ENCODE results near the gene CD68. TPM values are rescaled to one million over a fixed set of nuclear protein-coding genes. Genes with fewer than 3 reads are reported as not detected.

Gene CD68
- total RNA-seq, 2 experiments from 2014 or later = 0.44 to 0.54 TPM

- intact Hi-C loops (cut with micrococcal nuclease; ENCODE audit: unreplicated experiment) = no loop called here
- CTCF ChIA-PET (ENCODE audit: unreplicated experiment) = no interaction called here
- H3K4me2 ChIP-seq (ENCODE audit: low read length) = no peak overlapping the region
- H3K79me2 ChIP-seq (ENCODE audit: insufficient read depth, low read depth, low read length) = no peaks in the 10 kb centered on the region
- peaks cover 89% of the 10 kb centered on the region for H3K36me3 ChIP-seq (ENCODE audit: insufficient read depth, low read length)
- H3K4me3 ChIP-seq (ENCODE audit: low read depth, low read length, poor library complexity, severe bottlenecking) = no peak overlapping the region
- TF ChIP-seq CTCF (conservative IDR thresholded peaks at IDR 0.05; ENCODE audit: low read length) (no peak), EZH2phosphoT487 (IDR thresholded peaks at IDR 0.05; ENCODE audit: borderline replicate concordance, low read depth, low read length) (no peak)
- no peaks in the 10 kb centered on the region for H3K9me2 ChIP-seq (ENCODE audit: insufficient read depth, low read length)
- no peaks in the 10 kb centered on the region for H3K9me3 ChIP-seq (ENCODE audit: low read length)
- no peaks in the 10 kb centered on the region for H3K4me1 ChIP-seq (ENCODE audit: insufficient read depth, low read length, poor library complexity, severe bottlenecking)
- H2AFZ ChIP-seq (ENCODE audit: low read length) = no peak overlapping the region
- H4K20me1 ChIP-seq (ENCODE audit: insufficient read depth, low read length) = no peaks in the 10 kb centered on the region
- POLR2A ChIA-PET = no interaction called here
- BruUV-seq (replicated peaks) = no TSS peak
- no peak for DNase-seq (ENCODE audit: low spot score)
- no peak overlapping the region for H3K27ac ChIP-seq (ENCODE audit: low read depth, low read length, poor library complexity, severe bottlenecking)
These were observed 11.3 kb downstream of the CD68 start for GRCh38 chr17:7590743-7591142.

GRCh38 chr17:7591596-7591995 is 12.2 kb downstream of the CD68 start:
- Histone ChIP-seq H3K4me2 (ENCODE audit: low read length) (no peak overlapping the region), H3K9me3 (ENCODE audit: low read length) (no peaks in the 10 kb centered on the region), H4K20me1 (ENCODE audit: insufficient read depth, low read length) (no peaks in the 10 kb centered on the region), H3K79me2 (ENCODE audit: insufficient read depth, low read depth, low read length) (no peaks in the 10 kb centered on the region), H3K4me3 (ENCODE audit: low read depth, low read length, poor library complexity, severe bottlenecking) (no peak overlapping the region), H3K9me2 (ENCODE audit: insufficient read depth, low read length) (no peaks in the 10 kb centered on the region), H3K27ac (ENCODE audit: low read depth, low read length, poor library complexity, severe bottlenecking) (no peak overlapping the region), H3K36me3 (ENCODE audit: insufficient read depth, low read length) (peaks cover 92% of the 10 kb centered on the region), H3K4me1 (ENCODE audit: insufficient read depth, low read length, poor library complexity, severe bottlenecking) (no peaks in the 10 kb centered on the region), H2AFZ (ENCODE audit: low read length) (no peak overlapping the region)
- TF ChIP-seq EZH2phosphoT487 (IDR thresholded peaks at IDR 0.05; ENCODE audit: borderline replicate concordance, low read depth, low read length) (no peak), CTCF (conservative IDR thresholded peaks at IDR 0.05; ENCODE audit: low read length) (no peak)
- ChIA-PET CTCF (ENCODE audit: unreplicated experiment) (no interaction called here), POLR2A (no interaction called here)
- intact Hi-C loops (cut with micrococcal nuclease; ENCODE audit: unreplicated experiment) = no loop called here
- DNase-seq (ENCODE audit: low spot score) = no peak
- BruUV-seq (replicated peaks) = no TSS peak

- Histone ChIP-seq H3K27ac (ENCODE audit: low read depth, low read length, poor library complexity, severe bottlenecking) (no peak overlapping the region), H3K79me2 (ENCODE audit: insufficient read depth, low read depth, low read length) (no peaks in the 10 kb centered on the region), H3K9me3 (ENCODE audit: low read length) (no peaks in the 10 kb centered on the region), H3K9me2 (ENCODE audit: insufficient read depth, low read length) (no peaks in the 10 kb centered on the region), H3K4me2 (ENCODE audit: low read length) (no peak overlapping the region), H4K20me1 (ENCODE audit: insufficient read depth, low read length) (no peaks in the 10 kb centered on the region), H3K4me3 (ENCODE audit: low read depth, low read length, poor library complexity, severe bottlenecking) (no peak overlapping the region), H3K36me3 (ENCODE audit: insufficient read depth, low read length) (peaks cover 92% of the 10 kb centered on the region), H2AFZ (ENCODE audit: low read length) (no peak overlapping the region), H3K4me1 (ENCODE audit: insufficient read depth, low read length, poor library complexity, severe bottlenecking) (no peaks in the 10 kb centered on the region)
- ChIA-PET CTCF (ENCODE audit: unreplicated experiment) (no interaction called here), POLR2A (no interaction called here)
- intact Hi-C loops (cut with micrococcal nuclease; ENCODE audit: unreplicated experiment) = no loop called here
- BruUV-seq (replicated peaks) = no TSS peak
- no peak for DNase-seq (ENCODE audit: low spot score)
- TF ChIP-seq CTCF (conservative IDR thresholded peaks at IDR 0.05; ENCODE audit: low read length) = no peak
- TF ChIP-seq EZH2phosphoT487 (IDR thresholded peaks at IDR 0.05; ENCODE audit: borderline replicate concordance, low read depth, low read length) = no peak
These were observed 13.1 kb downstream of the CD68 start for GRCh38 chr17:7592422-7593021.

Measured in OCI-LY7 (cell line).